Testis (tissue), 3 donors: ENCODE measurements around the gene AHCYL2. TPM values are rescaled to one million over a fixed set of nuclear protein-coding genes. Genes with fewer than 3 reads are reported as not detected.

Experiments used
- DNase-seq: peaks from one replicate; pipeline ENCODE4 v3.0.0-alpha.2; 2019
- H3K27ac ChIP-seq, 2 donors: fragments of 200-600 bp; sonication (generic); one replicate each; pipeline ENCODE4 v1.5.1; 2019
- H3K27me3 ChIP-seq: fragments of 200-600 bp; sonication (generic); one replicate; pipeline ENCODE4 v1.5.1; 2019
- H3K36me3 ChIP-seq: fragments of 200-600 bp; sonication (generic); one replicate; pipeline ENCODE4 v1.5.1; 2017; ENCODE audit warnings: low read depth; ENCODE audit errors: missing control alignments
- H3K4me1 ChIP-seq: fragments of 200-600 bp; sonication (generic); one replicate; pipeline ENCODE4 v1.5.1; 2019
- H3K4me3 ChIP-seq, 2 donors: fragments of 200-600 bp; sonication (generic); one replicate each; pipeline ENCODE4 v1.5.1; 2017 to 2019
- H3K9me3 ChIP-seq: fragments of 200-600 bp; sonication (generic); one replicate; pipeline ENCODE4 v1.5.1; 2017
- CTCF ChIP-seq, 3 experiments: fragments of 450-650 bp in 2 of 3; fragments of 200-600 bp in 1 of 3; sonication (generic) in 1 of 3; IDR thresholded peaks; one replicate each; pipeline ENCODE4 v1.5.1; 2016 to 2019; ENCODE audit warnings: antibody characterized with exemption in 3 of 3, mild to moderate bottlenecking in 2 of 3, moderate library complexity in 1 of 3
- POLR2A ChIP-seq: fragments of 450-650 bp; IDR thresholded peaks from one replicate; pipeline ENCODE4 v1.6.1; 2017; ENCODE audit warnings: antibody characterized with exemption, mild to moderate bottlenecking, moderate library complexity
- WGBS, 2 donors: methylation state at CpG; one replicate each; pipeline ENCODE4 v1.1.5; 2018; 5-methylcytosine and 5-hydroxymethylcytosine counted together
- intact Hi-C: fragments of 100-400 bp; cut with DNase I; formaldehyde crosslinking; loops from one replicate; pipeline ENCODE4 v1.15.1; 2023; ENCODE audit warnings: low total_unique reads
- polyA plus RNA-seq: library from polyadenylated mRNA; stranded (reverse); fragments of 350-450 nt; fragmentation: Illumina TruSeq; extraction: RNeasy Lipid Tissue Mini Kit (QIAGEN cat#74804); gene quantifications from one replicate; pipeline ENCODE4 v1.2.3, GENCODE V29; 2014; ENCODE audit warnings: low read depth, low replicate concordance; ENCODE audit not compliant: insufficient read depth
- total RNA-seq, 2 donors: library from RNA; depleted of rRNA; stranded (reverse); fragments of >200 nt; gene quantifications; one replicate each; pipeline ENCODE4 v1.2.3, GENCODE V29; 2016

AHCYL2 gene
- total and polyA plus RNA-seq, 3 donors from 2014 or later = 26.4 to 61.3 (median 46.1) TPM

- 92% methylated on average over 4 of the region's 4 CpGs for WGBS, 2 donors
- Histone ChIP-seq H3K4me1 (no peaks in the 10 kb centered on the region), H3K27me3 (no peaks in the 10 kb centered on the region), H3K4me3 (no peak overlapping the region), H3K27ac (no peak overlapping the region), H3K9me3 (no peaks in the 10 kb centered on the region), H3K36me3 (no peaks in the 10 kb centered on the region)
- no peak for TF ChIP-seq POLR2A
- TF ChIP-seq CTCF (IDR thresholded peaks at IDR 0.05) = no peak
- intact Hi-C loops = no loop called here
- no peak for DNase-seq
These were observed 160.8 kb downstream of the AHCYL2 start for GRCh38 chr7:129385598-129385997.

- no peaks in the 10 kb centered on the region for H3K4me1 ChIP-seq
- no peak for DNase-seq
- no peaks in the 10 kb centered on the region for H3K27me3 ChIP-seq
- intact Hi-C loops = no loop called here
- H3K4me3 ChIP-seq = no peak overlapping the region
- H3K27ac ChIP-seq = no peak overlapping the region
- TF ChIP-seq CTCF (IDR thresholded peaks at IDR 0.05) = no peak
- TF ChIP-seq POLR2A = no peak
- no peaks in the 10 kb centered on the region for H3K9me3 ChIP-seq
- H3K36me3 ChIP-seq = no peaks in the 10 kb centered on the region
These were observed 161.7 kb downstream of the AHCYL2 start for GRCh38 chr7:129386506-129386905.

- no peak for DNase-seq
- no peaks in the 10 kb centered on the region for H3K27me3 ChIP-seq
- 79 to 91% methylated on average over 2 of the region's 2 CpGs for WGBS, 2 donors
- TF ChIP-seq CTCF (IDR thresholded peaks at IDR 0.05) (no peak), POLR2A (no peak)
- H3K4me3 ChIP-seq = no peak overlapping the region
- H3K27ac ChIP-seq = no peak overlapping the region
- no peaks in the 10 kb centered on the region for H3K4me1 ChIP-seq
- no peaks in the 10 kb centered on the region for H3K36me3 ChIP-seq
- intact Hi-C loops = no loop called here
- H3K9me3 ChIP-seq = no peaks in the 10 kb centered on the region
These were observed 162.7 kb downstream of the AHCYL2 start for GRCh38 chr7:129387537-129387936.

- no peak overlapping the region for H3K4me3 ChIP-seq
- DNase-seq = no peak
- TF ChIP-seq CTCF (IDR thresholded peaks at IDR 0.05) = no peak
- no peak for TF ChIP-seq POLR2A
- intact Hi-C loops = no loop called here
- H3K36me3 ChIP-seq = no peaks in the 10 kb centered on the region
- no peaks in the 10 kb centered on the region for H3K27me3 ChIP-seq
- H3K27ac ChIP-seq = no peak overlapping the region
- 86 to 96% methylated on average over 8 of the region's 8 CpGs for WGBS, 2 donors
- H3K9me3 ChIP-seq = no peaks in the 10 kb centered on the region
- no peaks in the 10 kb centered on the region for H3K4me1 ChIP-seq
These were observed 163.7 kb downstream of the AHCYL2 start for GRCh38 chr7:129388333-129389098.

- TF ChIP-seq POLR2A = no peak
- no peak for TF ChIP-seq CTCF (IDR thresholded peaks at IDR 0.05)
- DNase-seq = no peak
- H3K27me3 ChIP-seq = no peaks in the 10 kb centered on the region
- 78 to 82% methylated on average over 1 of the region's 1 CpG for WGBS, 2 donors
- H3K36me3 ChIP-seq = no peaks in the 10 kb centered on the region
- intact Hi-C loops = no loop called here
- no peak overlapping the region for H3K4me3 ChIP-seq
- H3K27ac ChIP-seq = no peak overlapping the region
- no peaks in the 10 kb centered on the region for H3K9me3 ChIP-seq
- no peaks in the 10 kb centered on the region for H3K4me1 ChIP-seq
These were observed 165.0 kb downstream of the AHCYL2 start for GRCh38 chr7:129389829-129390228.
